ENCODE results near the gene KAT8. TPM values are rescaled to one million over a fixed set of nuclear protein-coding genes. Genes with fewer than 3 reads are reported as not detected.

Gene KAT8
- total RNA-seq, 1 experiment from 2014 or later, result 35.1 TPM

DNA sequence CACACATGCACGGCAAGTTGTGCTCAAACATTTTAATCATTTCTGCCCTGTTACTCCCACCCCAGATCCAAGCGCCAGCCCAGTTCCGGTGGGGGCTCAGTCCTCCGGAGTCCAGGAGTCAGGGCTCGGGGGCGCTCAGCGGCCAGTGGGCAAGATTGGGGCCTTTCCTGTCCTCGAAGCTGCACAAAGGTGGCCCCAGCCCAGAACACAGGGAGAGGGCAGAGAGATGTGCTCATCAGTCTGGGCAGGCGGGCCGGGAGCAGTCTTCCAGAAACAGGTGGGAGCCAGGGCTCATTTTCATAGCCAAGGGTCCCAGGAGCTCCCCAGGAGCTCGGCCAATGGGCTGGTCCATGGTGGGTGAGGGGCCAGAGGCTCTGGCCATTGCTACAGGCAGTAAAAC lies 14.0 kb downstream of the KAT8 start:
- no TSS peak for BruUV-seq (replicated peaks)
- CTCF ChIA-PET, result no interaction called here

DNA sequence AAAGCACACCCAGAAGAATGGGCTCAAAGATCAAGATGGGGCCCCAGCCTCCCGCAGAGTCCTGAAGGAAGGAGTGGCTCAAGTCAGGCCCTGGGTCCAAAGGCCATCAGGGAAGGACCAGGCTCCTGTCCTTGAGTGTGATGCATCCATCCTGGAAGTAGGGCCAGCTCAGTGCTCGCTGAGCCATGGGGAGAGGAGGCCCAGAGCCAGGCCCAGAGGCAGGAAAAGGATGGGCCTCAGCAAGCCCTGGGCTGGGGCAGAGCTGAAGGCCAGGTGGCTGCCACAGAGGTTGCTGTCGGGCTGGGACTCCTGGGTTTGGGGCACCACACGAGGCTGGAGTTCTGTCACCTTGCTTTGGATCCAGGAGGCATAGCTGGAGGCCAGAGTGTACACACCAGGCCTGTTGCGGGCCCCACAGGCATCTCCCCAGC lies 14.4 kb downstream of the KAT8 start:
- Histone ChIP-seq H2AFZ (ENCODE audit: low read length) (no peak overlapping the region), H3K4me2 (ENCODE audit: low read length) (no peak overlapping the region), H3K27ac (ENCODE audit: low read length) (no peak overlapping the region), H3K36me3 (ENCODE audit: low read depth, low read length) (no peaks in the 10 kb centered on the region; the same call in 1 of the 2 replicates), H3K79me2 (ENCODE audit: low read length) (no peaks in the 10 kb centered on the region), H3F3A (ENCODE audit: low read length, unreplicated experiment) (no peaks in the 10 kb centered on the region), H3K9ac (ENCODE audit: low read length) (no peak overlapping the region), H3K4me3 (ENCODE audit: low read length) (no peak overlapping the region), H4K20me1 (ENCODE audit: low read length) (no peaks in the 10 kb centered on the region), H3K9me2 (replicated peaks; ENCODE audit: low read length) (no peaks in the 10 kb centered on the region), H3K4me1 (ENCODE audit: insufficient read depth, low read length) (peaks cover 34% of the 10 kb centered on the region), H3K27me3 (ENCODE audit: low read length) (no peaks in the 10 kb centered on the region), H3K9me3 (ENCODE audit: low read length) (no peaks in the 10 kb centered on the region)
- POLR2A ChIA-PET (ENCODE audit: unreplicated experiment), result interaction anchor here (0.6 kb wide), 2 partner anchors 10 to 14 kb away, joined by 3 to 5 read pairs; no protein-coding TSS in a partner anchor
- BruUV-seq (replicated peaks), result no TSS peak
- ATAC-seq (no peak), DNase-seq (no peak)
- no peak for TF ChIP-seq EZH2 (IDR thresholded peaks at IDR 0.05; ENCODE audit: low read length, unreplicated experiment)
- TF ChIP-seq, protein P1, sequence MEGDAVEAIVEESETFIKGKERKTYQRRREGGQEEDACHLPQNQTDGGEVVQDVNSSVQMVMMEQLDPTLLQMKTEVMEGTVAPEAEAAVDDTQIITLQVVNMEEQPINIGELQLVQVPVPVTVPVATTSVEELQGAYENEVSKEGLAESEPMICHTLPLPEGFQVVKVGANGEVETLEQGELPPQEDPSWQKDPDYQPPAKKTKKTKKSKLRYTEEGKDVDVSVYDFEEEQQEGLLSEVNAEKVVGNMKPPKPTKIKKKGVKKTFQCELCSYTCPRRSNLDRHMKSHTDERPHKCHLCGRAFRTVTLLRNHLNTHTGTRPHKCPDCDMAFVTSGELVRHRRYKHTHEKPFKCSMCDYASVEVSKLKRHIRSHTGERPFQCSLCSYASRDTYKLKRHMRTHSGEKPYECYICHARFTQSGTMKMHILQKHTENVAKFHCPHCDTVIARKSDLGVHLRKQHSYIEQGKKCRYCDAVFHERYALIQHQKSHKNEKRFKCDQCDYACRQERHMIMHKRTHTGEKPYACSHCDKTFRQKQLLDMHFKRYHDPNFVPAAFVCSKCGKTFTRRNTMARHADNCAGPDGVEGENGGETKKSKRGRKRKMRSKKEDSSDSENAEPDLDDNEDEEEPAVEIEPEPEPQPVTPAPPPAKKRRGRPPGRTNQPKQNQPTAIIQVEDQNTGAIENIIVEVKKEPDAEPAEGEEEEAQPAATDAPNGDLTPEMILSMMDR (conservative IDR thresholded peaks at IDR 0.05; ENCODE audit: low read depth, low read length), result no peak
- no peak for TF ChIP-seq EZH2phosphoT487 (IDR thresholded peaks at IDR 0.05; ENCODE audit: borderline replicate concordance, low read length)
- intact Hi-C loops (cut with micrococcal nuclease), result no loop called here
- CTCF ChIA-PET, result no interaction called here

More for the DNA sequence above, 14.0 kb downstream of the KAT8 start:
- Histone ChIP-seq H3K9ac (ENCODE audit: low read length) (no peak overlapping the region), H3K27ac (ENCODE audit: low read length) (no peak overlapping the region), H3K36me3 (ENCODE audit: low read depth, low read length) (no peaks in the 10 kb centered on the region; the same call in 1 of the 2 replicates), H3K4me3 (ENCODE audit: low read length) (no peak overlapping the region), H3K9me2 (replicated peaks; ENCODE audit: low read length) (no peaks in the 10 kb centered on the region), H3K4me2 (ENCODE audit: low read length) (no peak overlapping the region), H3K9me3 (ENCODE audit: low read length) (no peaks in the 10 kb centered on the region), H2AFZ (ENCODE audit: low read length) (no peak overlapping the region), H3K27me3 (ENCODE audit: low read length) (no peaks in the 10 kb centered on the region), H3F3A (ENCODE audit: low read length, unreplicated experiment) (no peaks in the 10 kb centered on the region), H4K20me1 (ENCODE audit: low read length) (no peaks in the 10 kb centered on the region), H3K79me2 (ENCODE audit: low read length) (no peaks in the 10 kb centered on the region), H3K4me1 (ENCODE audit: insufficient read depth, low read length) (peaks cover 34% of the 10 kb centered on the region)
- ATAC-seq, result no peak
- POLR2A ChIA-PET (ENCODE audit: unreplicated experiment), result interaction anchor here (0.6 kb wide), 2 partner anchors 11 to 13 kb away, joined by 3 to 5 read pairs; no protein-coding TSS in a partner anchor
- intact Hi-C loops (cut with micrococcal nuclease), result no loop called here
- no peak for DNase-seq
- no peak for TF ChIP-seq EZH2phosphoT487 (IDR thresholded peaks at IDR 0.05; ENCODE audit: borderline replicate concordance, low read length)
- TF ChIP-seq, protein P1 (conservative IDR thresholded peaks at IDR 0.05; ENCODE audit: low read depth, low read length), result no peak
- TF ChIP-seq EZH2 (IDR thresholded peaks at IDR 0.05; ENCODE audit: low read length, unreplicated experiment), result no peak

DNA sequence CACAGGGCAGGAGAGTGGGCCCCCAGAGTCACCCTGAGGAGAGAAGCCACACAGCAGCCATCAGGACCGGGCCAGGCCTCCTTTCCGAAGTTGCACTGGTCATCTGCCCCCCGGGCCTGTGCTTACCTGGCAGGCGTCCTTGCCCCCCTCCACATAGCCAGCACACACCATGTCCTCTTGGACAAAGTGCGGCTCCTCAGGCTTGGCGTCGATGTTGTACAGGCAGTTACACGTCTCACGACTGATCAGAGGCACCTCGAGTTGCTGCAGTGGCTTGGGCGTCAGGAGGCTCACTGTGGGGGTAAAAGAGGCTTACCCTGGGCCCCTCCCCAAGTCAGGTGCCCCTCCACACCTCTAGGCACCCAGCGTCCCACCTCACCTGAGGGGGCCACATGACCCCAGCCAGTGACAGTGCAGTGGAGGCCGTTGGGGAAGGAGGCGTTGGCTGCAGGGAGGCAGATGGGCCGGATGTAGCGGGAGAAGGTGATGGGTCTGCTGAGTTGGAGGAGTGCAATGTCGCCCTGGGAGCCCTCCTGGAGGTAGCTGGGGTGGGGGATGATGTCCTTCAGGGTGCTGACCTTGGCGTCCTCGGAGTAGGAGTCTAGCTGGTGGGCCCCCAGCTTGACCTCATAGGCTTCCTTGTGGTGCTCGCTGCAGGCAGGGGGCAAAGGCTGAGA lies 15.0 kb downstream of the KAT8 start:
- Histone ChIP-seq H4K20me1 (ENCODE audit: low read length) (no peaks in the 10 kb centered on the region), H3K4me3 (ENCODE audit: low read length) (no peak overlapping the region), H3F3A (ENCODE audit: low read length, unreplicated experiment) (no peaks in the 10 kb centered on the region), H3K79me2 (ENCODE audit: low read length) (no peaks in the 10 kb centered on the region), H3K27ac (ENCODE audit: low read length) (no peak overlapping the region), H3K36me3 (ENCODE audit: low read depth, low read length) (no peaks in the 10 kb centered on the region; the same call in 1 of the 2 replicates), H3K27me3 (ENCODE audit: low read length) (no peaks in the 10 kb centered on the region), H3K4me2 (ENCODE audit: low read length) (no peak overlapping the region), H3K4me1 (ENCODE audit: insufficient read depth, low read length) (peaks cover 34% of the 10 kb centered on the region), H2AFZ (ENCODE audit: low read length) (no peak overlapping the region), H3K9ac (ENCODE audit: low read length) (no peak overlapping the region), H3K9me2 (replicated peaks; ENCODE audit: low read length) (no peaks in the 10 kb centered on the region), H3K9me3 (ENCODE audit: low read length) (no peaks in the 10 kb centered on the region)
- ATAC-seq (no peak), DNase-seq (no peak)
- POLR2A ChIA-PET (ENCODE audit: unreplicated experiment), result no interaction called here
- TF ChIP-seq, protein P1 (conservative IDR thresholded peaks at IDR 0.05; ENCODE audit: low read depth, low read length), result no peak
- no peak for TF ChIP-seq EZH2phosphoT487 (IDR thresholded peaks at IDR 0.05; ENCODE audit: borderline replicate concordance, low read length)
- TF ChIP-seq EZH2 (IDR thresholded peaks at IDR 0.05; ENCODE audit: low read length, unreplicated experiment), result no peak
- CTCF ChIA-PET, result no interaction called here
- intact Hi-C loops (cut with micrococcal nuclease), result no loop called here
- BruUV-seq (replicated peaks), result no TSS peak

Data from PC-3 (cell line).